CD4-positive, alpha-beta T cell treated with Interleukin-21 for 1 hour (primary cell): ENCODE data around the gene SLC13A3.

Experiments used
- DNase-seq: peaks from one replicate; pipeline ENCODE4 v3.0.0-alpha.2; 2020

The SLC13A3 gene

DNA sequence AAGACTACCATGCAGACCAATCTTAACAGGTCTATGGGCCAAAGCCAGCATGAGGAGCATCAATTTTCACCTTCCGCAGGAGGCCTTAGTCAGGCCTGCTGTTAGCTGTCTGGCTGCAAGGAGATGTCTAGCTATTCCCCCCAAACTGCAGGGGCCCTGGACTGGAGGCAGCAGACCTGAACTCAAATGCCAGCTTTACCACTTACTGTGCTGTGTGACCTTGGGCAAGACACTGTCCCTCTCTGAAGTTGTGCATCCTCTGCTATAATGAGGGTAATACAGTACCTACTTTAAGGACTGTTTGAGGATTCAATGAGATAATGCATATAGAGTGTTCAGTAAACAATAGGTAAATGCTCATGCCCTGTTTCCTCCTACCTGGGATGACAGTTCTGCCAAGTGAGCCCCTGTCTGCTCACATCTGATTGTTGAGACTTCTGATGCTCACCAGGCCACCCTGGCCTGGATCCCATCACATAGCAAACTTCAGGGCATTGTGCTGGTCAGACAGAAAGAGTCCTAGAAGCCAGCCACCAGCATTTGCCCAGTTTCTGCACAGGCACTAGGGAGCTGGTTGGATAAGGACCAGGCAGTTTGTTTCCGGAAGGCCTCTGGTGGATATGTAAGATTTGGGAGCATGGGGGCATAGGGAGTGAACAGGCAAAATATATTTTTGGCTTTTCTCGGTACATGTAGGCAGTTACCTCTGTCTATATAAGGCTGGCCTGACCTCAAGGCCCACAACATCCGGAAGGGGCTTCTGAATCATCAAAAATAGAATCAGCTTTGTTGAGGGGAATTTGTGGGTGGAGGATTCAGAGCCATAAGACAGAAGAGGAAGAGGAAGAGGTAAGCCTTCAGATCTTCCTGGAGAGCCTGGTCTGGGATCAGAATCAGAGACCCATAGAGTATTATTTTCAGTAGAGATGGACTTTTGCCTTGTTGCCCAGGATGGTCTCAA lies 98.5 kb downstream of the SLC13A3 start:
- peak; percentile 41 for DNase-seq

DNA sequence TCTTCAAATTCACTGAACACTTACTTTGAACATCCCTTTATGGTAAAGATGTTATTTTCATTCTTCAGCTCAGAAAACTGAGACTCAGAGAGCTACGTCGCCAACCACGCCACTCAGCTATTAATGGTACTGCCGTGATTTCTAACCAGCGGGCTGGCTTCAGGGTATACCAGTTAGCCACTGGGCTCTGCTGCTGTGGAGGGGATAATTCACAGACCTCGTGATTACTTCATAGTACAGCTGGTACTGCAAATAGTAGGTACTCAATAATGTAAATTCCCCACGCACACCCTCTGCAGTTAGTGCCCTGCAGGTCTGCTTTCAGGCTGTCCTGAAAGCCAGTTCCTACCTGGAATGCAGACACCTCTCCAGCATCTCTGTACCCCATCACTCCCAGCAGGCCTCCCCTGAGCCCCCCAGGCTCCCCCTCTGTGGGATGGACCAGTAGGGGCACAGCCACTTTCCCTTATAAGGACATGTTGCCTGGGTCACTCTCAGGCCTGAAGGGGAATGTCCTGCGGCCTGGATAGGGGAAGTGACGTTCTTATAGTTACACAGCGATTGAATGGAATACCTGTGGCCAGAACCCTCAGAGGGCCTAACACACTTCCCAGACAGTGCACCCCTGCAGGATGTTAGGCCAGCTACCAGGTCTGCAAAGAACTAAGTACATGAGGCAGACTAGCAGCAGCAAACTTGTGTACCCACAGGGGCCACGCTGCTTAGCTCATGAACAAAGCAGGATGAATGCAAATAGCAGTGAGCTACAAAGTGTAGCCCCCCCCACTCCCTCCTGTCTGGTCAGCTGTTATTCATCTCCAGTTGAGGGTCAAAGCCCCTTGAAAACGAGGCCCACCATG lies 99.5 kb downstream of the SLC13A3 start:
- DNase-seq: no peak

DNA sequence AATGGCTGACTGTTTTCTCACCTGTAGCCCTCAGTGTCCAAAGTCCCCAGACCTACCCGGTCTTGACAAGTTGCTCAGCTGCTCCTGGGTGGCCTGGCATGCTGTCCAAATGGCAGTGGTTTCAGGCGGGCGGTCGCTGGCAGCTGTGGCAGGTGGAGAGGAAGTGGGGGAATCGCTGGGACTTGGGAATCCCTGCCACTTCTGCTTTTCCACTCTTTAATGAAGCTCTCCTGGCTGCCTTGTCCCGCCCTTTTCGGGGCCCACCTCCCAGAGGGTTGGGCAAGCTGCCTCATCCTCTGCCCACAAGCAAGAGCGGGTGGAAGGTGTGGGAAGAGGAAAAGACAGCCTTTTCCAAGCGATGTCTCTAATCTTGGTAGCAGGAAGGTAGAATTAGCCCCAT lies 100.8 kb downstream of the SLC13A3 start, which contains the start of gene OCSTAMP:
Gene OCSTAMP, minus strand, starts transcription at position 194 of the 400 bp plus-strand sequence. Its CDS starts 94 bp downstream, at position 100.
- no peak for DNase-seq

DNA sequence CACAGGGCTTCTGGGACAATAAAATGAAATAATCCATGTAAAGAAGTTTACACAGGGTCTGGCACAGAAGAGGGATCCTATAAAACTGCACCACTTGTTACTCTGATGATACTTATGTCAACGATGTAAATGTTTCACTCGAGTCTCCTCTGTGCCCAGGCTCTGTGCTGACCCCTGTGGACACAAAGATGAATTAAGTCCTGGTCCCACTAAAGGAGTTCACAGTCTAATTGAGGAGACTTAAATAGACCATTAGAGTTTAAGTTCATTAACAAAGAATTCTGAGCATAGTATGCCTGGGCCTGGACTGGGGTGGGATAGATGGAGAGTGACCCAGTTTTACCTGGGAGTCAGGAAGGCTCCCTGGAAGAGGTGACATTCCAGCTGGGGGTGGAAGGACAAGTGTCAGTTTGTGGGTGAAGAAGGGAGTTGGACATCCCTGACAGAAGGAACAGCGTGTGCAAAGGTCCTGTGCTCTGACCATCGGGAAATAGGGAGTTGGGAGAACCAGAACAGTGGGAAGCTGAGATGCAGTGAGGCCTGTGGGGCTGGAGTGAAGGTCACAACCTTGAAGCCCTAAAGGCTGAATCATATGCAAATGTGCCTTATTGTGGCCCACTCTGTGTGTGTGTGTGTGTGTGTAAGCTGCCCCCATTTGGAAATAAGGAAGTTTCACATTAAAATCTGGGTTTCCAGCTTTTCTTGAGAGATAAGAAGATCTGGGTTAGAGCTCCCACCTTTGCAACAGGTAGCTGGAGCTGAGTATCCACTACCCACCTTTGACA lies 101.9 kb downstream of the SLC13A3 start:
- no peak for DNase-seq

DNA sequence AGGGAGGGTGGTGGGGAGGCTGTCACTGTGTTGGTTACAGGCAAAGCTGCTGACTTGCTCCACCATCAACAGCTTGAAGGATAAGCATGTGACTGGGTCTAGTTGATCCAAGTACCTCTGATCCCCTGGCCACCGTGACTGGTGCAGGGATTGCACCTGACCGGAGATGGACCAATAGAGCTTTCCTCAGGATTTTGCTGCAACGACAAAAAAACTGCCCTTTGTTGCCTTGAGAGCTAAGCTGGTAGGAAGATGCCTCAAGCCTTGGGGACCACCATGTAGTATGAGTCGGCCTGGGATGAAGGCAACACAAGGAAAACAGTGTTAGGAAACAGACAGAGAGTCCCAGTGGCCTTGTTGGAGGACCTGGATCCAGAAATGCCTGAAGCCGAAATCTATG lies 102.6 kb downstream of the SLC13A3 start:
- DNase-seq: no peak

DNA sequence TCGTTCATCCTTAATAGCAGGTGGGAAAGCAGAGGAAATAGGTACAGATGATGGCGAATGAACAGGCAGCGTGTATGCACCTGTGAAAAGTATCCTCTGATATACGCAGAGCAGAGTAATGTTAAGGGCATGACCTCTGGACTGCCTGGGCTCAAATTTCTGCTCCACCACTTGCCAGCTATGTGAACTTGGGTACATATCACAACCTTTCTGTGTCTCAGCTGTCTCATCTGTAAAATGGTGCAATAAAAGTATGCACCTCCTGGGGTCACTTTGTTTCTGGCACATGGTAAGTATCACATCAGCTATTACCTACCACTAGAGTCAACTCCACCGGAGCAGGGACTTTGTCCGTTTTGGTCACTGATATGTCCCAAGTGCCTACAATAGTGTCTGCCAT lies 103.3 kb downstream of the SLC13A3 start:
- no peak for DNase-seq

DNA sequence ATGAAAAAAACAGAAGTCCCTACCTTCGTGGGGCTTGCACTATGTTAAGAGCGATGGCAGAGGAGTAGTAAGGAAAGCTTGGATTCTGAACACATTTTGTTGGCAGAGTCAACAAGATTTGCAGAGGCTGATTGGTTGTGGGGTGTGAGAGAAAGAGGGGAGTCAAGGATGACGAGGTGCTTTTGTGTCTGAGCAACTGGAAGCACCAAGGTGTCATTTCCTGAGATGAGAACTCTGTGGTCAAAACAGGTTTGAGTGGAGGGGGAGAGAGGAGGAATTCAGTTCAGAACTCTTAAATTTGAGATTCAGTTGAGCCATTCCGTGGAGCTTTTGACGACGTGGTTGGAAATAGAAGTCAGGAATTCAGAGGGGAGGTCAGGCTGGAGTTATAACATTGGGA lies 104.3 kb downstream of the SLC13A3 start:
- no peak for DNase-seq

DNA sequence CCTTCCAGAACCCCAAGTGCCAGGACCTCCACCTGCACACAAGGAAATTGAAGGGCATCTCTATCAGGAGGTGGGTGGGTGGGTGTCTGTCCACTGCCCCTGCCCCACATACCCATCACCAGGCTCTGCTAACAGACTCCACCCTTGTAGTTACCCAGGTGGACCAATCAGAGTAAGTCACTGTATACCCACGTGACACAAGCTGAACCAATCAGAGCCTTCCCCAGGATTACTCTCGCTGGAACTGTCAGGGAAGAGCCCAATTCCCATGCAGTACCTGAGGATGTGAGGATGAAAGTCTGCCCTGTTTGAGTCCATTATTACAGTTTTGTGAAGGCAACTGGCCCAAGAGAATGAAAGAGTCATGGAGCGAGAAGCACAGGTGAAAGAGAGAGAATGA lies 105.0 kb downstream of the SLC13A3 start:
- no peak for DNase-seq

DNA sequence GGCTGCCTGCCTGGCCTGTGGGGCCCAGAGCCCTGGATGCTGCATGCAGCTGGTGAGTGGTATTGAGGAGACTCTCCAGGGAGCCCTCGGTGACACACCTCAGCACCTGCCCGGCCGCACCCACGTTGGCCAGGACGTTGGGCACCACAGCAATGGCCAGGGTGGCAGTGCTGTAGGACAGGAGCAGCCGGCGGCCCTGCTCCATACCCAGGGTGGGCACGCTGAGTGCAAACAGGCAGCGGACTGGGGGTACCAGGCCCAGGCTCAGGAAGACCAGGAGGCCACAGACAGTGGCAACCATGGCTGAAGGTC lies 105.5 kb downstream of the SLC13A3 start:
- no peak for DNase-seq

DNA sequence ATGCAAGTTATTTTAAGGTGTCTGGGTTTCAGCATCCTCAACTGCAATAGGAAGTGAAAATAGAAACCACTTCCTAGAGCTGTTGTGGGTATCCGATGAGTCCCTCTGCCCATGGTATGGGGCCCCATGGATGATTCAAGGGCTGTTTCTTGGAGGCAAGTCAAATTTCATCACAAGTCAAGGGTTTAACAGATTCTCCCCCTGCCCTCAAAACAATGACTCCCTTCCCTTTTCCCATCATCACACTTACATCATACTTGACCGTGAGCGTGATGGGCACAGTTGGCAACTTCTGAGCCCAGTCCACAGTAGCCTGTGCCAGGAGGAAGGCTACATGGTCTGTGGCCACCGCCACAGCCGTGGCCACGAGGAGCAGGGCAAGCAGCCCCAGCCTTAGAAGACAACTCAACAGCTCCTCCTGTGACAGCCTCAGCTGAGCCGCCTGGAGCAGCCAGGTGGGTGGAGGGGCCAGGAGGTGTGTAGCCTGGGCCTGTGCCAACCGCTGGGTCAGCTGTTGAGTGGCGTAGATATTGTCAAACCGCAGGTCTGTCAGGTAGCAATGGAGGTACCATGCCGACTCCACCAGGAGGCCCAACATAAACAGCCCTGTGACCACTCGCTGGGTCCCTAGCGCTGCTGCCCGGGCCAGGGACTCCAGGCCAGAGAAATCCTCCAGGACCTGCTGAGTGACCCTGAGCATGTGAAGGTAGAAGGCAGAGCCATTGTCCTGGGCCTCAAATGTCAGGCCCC lies 106.0 kb downstream of the SLC13A3 start:
- DNase-seq: peak; percentile 31

DNA sequence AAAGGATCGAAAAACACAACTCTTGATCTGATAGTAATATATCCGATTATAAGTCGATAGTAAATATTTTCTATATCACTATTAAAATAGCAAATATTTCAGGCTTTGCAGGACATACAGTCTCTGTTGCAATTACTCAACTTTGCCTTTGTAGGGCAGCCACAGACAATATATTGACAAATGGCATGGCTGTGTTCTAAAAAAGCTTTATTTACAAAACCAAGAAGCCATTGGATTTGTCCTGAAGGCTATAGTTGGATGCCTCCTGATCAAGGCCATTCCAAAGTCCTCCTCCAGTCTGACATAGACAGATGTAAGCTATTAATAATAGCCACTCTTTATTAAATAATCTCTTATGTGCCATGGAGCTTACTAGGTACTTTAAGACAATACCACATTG lies 106.7 kb downstream of the SLC13A3 start:
- DNase-seq: no peak

DNA sequence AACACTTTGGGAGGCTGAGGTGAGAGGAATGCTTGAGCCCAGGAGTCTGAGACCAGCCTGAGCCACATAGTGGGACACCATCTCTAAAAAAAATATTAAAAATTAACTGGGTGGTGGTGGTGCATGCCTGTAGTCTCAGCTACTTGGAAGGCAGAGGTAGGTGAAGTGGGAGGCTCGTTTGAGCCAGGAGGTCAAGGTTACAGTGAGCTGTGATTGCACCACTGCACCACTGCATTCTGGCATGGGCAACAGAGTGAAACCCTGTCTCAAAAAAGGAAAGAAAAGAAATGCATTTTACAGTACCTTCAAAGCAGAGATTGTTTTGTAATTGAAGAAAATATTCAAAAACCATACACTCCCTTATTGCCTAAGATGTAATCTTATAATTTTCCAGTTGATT lies 107.3 kb downstream of the SLC13A3 start:
- no peak for DNase-seq

DNA sequence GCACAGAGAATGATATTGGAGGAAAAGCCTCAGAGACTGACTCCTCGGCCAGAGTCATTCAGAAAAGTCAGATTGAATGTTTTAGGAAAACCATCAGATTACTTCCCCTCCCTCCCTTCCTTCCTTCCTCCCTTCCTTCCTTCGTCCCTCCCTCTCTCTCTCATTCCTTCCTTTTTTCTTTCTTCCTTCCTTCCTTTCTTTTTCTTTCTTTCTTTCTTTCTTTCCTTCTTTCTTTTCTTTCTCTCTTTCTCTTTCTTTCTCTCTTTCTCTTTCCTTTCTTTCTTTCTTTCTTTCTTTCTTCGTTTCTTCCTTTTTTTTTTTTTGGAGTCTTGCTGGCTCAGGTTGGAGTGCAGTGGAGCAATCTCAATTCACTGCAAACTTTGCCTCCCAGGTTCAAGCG lies 108.2 kb downstream of the SLC13A3 start:
- DNase-seq: no peak

DNA sequence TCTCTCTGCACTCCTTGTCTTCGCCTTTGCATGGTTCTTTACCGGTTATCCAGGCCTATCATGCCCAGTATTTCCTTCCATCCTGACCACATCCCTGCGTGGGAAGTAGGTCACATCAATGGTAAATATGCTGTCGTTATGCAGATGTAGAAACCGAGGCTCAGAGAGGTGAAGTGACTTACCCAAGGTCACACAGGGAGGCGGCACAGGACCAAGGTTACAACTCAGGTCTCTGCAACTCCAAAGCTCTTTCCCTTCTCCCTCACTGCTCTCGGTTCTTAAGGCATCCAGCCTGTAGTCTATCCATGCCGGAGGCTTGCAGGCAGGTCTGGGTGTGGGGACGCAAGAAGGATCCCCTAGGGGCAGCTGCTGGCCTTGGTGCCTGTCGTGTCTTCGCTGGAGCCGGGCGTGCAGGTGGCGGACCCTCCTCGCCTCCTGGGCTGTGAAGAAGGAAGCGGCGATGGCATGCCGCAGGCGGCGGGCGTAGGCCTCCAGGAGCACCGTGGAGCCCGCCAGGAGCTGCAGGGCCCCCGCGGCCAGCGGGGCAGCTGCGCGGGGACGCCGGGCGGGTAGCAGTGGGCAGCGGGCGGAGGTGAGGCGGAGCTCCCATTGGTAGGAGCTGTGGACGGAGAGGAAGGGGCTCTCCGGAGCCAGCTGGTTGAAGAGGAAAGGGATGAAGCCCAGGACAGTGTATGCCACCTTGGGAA lies 109.9 kb downstream of the SLC13A3 start:
- DNase-seq: no peak

DNA sequence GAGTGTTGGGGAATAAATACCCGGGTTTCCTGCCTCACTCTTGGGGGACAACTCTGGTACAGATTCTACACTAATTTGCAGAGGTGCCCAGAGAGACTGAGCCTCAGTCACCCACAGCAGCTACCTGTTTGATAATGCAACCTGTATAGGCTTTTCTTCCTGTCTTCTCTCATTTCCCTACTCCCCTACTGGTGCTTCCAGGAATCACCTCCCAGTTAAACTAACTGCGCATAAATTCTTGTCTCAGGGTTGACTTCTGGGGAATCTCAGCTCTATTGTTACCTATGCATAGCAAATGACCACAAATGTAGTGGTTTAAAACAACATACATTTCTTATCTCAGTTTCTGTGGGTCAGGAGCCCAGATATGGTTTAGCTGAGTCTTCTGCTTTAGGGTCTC lies 112.1 kb downstream of the SLC13A3 start:
- no peak for DNase-seq

DNA sequence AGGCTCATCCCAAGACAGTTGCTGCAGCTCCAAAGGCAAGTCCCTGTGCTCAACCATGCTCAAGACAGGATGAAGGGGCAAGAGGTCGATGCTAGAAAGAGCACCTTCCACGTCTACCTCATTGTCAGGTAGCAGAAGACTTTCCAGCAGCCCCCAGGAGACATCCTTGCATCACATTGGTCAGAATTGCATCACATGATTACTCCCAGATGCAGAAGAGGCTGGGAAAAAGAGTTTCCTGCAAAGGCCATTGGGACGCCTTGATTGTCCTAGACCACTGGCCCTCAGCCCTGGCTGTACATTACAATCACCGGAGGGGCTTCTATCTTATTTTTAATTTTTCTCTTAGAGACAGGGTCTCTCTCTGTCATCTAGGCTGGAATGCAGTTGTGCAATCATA lies 120.6 kb downstream of the SLC13A3 start:
- DNase-seq: no peak

DNA sequence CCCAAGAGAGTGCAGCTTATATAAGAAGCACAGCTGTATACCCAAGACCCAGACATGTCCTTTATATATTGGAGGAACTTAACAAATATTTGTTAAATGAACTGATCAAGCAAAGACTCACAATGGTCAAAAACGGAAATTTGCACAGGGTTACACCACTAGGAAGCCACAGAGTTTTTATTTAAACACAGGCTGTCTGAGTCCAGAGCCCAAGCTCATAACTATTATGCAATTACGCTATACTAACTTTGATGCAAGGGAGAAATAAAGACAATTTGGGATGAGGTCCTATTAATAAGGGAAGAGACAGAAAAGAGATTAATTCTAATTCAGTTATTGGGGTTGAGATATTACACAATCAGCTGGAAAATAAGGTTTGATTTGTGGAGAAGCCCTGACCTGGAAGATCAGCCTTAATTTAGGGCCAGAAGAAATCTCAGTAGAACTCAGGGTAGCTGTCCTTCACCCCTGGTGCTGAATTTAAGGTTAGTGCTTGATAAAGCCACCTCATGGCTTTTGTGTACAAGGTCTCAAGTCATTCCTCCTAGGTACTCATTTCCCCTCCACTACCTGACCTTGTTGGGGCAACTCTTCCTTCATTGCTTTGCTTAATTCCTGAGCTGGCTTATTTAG lies 127.4 kb downstream of the SLC13A3 start:
- no peak for DNase-seq

DNA sequence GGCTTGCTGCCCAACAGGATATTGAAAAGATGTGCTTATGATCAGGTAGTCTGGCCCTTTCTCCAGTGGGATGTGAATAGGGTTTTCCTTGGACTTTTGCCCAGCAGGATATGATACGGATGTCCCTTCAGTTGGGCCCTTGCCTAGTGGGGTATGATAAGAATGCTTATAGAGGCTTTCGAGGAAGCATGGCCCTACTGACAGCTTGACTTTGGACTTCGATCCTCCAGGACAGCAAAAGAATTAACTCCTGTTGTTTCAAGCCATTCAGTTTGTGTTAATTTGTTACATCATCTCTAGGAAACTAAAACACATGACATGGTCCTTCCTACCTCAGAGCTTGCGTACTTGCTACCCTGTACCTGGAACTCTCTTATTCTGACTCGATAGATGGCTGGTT lies 128.2 kb downstream of the SLC13A3 start:
- DNase-seq: no peak

DNA sequence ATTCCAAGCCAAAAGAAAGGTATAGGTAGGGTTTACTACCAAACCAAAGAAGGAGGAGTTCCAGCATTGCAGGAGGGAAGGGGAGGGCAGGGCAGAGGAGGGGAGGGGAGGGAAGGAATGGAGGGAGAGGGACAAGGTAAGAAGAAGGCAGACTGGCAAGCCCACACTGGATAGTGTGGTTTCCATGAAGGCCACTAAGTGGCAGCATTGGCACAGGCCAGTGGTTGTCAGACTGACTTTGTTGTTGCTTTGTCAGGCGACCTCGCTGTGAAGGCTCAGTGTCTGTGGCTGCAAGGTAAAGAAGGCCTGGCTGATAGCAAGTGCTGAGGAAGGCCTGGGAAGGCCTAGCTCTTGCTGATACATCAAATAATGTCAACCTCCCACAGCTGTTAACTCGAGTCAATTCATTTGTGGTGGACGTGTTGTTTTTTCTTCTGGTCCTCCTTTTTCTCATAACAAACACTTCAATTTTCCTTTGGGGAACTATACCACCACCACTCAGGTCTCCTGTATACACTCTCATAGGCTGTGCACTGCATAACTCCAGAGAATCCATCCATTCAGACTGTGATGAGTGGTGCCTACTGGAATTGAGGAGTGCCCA lies 130.2 kb downstream of the SLC13A3 start:
- DNase-seq: peak; percentile 54

DNA sequence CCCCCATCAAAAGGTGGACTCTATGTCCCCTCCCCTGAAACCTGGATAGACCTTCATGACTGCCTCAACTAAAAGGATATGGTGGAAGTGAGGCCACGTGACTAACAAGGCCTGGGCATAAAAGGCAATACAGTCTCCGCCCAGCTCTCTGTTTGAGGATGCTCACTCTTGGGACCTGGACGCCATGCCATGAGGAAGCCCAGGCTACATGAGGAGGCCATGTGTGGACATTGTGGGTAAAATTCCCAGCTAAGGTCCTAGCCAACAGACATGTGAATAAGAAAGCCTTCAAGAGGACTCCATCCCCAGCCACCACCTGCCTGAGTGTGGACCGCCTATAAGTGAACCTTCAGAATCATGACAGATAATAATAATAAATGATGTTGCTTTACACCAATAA lies 130.7 kb downstream of the SLC13A3 start:
- DNase-seq: no peak
